ENCODE data around the gene CCNL2. TPM values are rescaled to one million over a fixed set of nuclear protein-coding genes. Genes with fewer than 3 reads are reported as not detected.

The CCNL2 gene
- total RNA-seq, 1 experiment from 2014 or later = 173 TPM

- H3K79me2 ChIP-seq (ENCODE audit: insufficient read depth, low read length) = no peaks in the 10 kb centered on the region
- H3K4me1 ChIP-seq (ENCODE audit: insufficient read depth, low read length) = peaks cover 2% of the 10 kb centered on the region; the same call in 1 of the 2 replicates
- no peak overlapping the region for H4K5ac ChIP-seq (ENCODE audit: insufficient read length, low read depth, low read length)
- H3K18ac ChIP-seq (ENCODE audit: insufficient read length, low read depth, low read length) = no peak overlapping the region
- DNase-seq = no peak
- no peak overlapping the region for H3K4me2 ChIP-seq (ENCODE audit: insufficient read depth, insufficient read length, low read length)
- no peak overlapping the region for H3K14ac ChIP-seq (ENCODE audit: insufficient read depth, low read length)
- WGBS (ENCODE audit: extremely low coverage, insufficient read length, low lambda C conversion rate) = no CpG with 5 or more reads among the region's 8 CpGs
- H2BK15ac ChIP-seq (ENCODE audit: low read depth, low read length) = no peak overlapping the region
- no peak overlapping the region for H2BK12ac ChIP-seq (ENCODE audit: insufficient read length, low read depth, low read length)
- Mint-ChIP-seq H3K27ac (no peak overlapping the region), H3K9me3 (no peaks in the 10 kb centered on the region; a peak in 2 of 5 replicates), H3K4me1 (peaks cover 33 to 58% of the 10 kb centered on the region in 2 experiments), H3K27me3 (ENCODE audit: low read depth) (peaks cover 43% of the 10 kb centered on the region), H3K4me3 (no peak overlapping the region), H3K36me3 (ENCODE audit: insufficient read depth in 1 of 3, low read depth in 3 of 3) (peaks cover 0 to 8% (median 2%) of the 10 kb centered on the region in 3 experiments; a peak in 1 of 7 replicates)
- no peak overlapping the region for H4K8ac ChIP-seq (replicated peaks; ENCODE audit: insufficient read length, low read depth, low read length)
- H3K27ac ChIP-seq (ENCODE audit: insufficient read length, low read depth, low read length) = no peak overlapping the region
- no peak overlapping the region for H2BK5ac ChIP-seq (ENCODE audit: insufficient read length, low read length)
- H3K23ac ChIP-seq (ENCODE audit: insufficient read length, low read depth, low read length) = no peak overlapping the region
- H3K4ac ChIP-seq (ENCODE audit: low read depth, low read length) = no peak overlapping the region
- H2AK5ac ChIP-seq (ENCODE audit: insufficient read length, low read length) = no peak overlapping the region
- no peak overlapping the region for H3K9ac ChIP-seq (ENCODE audit: extremely low read depth, insufficient read length, low read length)
- H4K20me1 ChIP-seq (ENCODE audit: control insufficient read depth, insufficient read depth, insufficient read length) = no peaks in the 10 kb centered on the region
- peaks cover 7% of the 10 kb centered on the region for H3K23me2 ChIP-seq (ENCODE audit: insufficient read length, low read depth, low read length, poor library complexity, severe bottlenecking)
- TF ChIP-seq CTCF (conservative IDR thresholded peaks at IDR 0.05) = no peak
- peaks cover 4% of the 10 kb centered on the region; the same call in 1 of the 2 replicates for H3K27me3 ChIP-seq (ENCODE audit: insufficient read depth, low read length)
- no peak overlapping the region for H3K56ac ChIP-seq (ENCODE audit: insufficient read length, low read depth, low read length)
- no peak overlapping the region for H4K91ac ChIP-seq (ENCODE audit: insufficient read length, low read depth, low read length)
- no peak overlapping the region for H3T11ph ChIP-seq (ENCODE audit: low read length)
- H3K79me1 ChIP-seq (ENCODE audit: insufficient read depth, low read depth, low read length, poor library complexity, severe bottlenecking) = no peaks in the 10 kb centered on the region
- no peak overlapping the region for H2AFZ ChIP-seq (ENCODE audit: low read length)
- no peak overlapping the region for H2BK120ac ChIP-seq (ENCODE audit: low read depth, low read length, poor library complexity, severe bottlenecking)
- H3K9me3 ChIP-seq (ENCODE audit: control insufficient read depth, low read depth, low read length) = no peaks in the 10 kb centered on the region
- no peak overlapping the region for H2BK20ac ChIP-seq (ENCODE audit: low read depth, low read length, poor library complexity, severe bottlenecking)
Measured at GRCh38 chr1:1356166-1356795, 42.9 kb downstream of the CCNL2 start.
